Stimulated activated CD4-positive, alpha-beta T cell treated with anti-CD3 and anti-CD28 coated beads, Interleukin-4, amount 100 ng/mL, for 1 hour (primary cell): ENCODE data around the gene CSPG5.

Experiments used
- DNase-seq: peaks from one replicate; pipeline ENCODE4 v3.0.0-alpha.2; 2020

The CSPG5 gene, protein sequence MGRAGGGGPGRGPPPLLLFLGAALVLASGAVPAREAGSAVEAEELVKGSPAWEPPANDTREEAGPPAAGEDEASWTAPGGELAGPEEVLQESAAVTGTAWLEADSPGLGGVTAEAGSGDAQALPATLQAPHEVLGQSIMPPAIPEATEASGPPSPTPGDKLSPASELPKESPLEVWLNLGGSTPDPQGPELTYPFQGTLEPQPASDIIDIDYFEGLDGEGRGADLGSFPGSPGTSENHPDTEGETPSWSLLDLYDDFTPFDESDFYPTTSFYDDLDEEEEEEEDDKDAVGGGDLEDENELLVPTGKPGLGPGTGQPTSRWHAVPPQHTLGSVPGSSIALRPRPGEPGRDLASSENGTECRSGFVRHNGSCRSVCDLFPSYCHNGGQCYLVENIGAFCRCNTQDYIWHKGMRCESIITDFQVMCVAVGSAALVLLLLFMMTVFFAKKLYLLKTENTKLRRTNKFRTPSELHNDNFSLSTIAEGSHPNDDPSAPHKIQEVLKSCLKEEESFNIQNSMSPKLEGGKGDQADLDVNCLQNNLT

DNA sequence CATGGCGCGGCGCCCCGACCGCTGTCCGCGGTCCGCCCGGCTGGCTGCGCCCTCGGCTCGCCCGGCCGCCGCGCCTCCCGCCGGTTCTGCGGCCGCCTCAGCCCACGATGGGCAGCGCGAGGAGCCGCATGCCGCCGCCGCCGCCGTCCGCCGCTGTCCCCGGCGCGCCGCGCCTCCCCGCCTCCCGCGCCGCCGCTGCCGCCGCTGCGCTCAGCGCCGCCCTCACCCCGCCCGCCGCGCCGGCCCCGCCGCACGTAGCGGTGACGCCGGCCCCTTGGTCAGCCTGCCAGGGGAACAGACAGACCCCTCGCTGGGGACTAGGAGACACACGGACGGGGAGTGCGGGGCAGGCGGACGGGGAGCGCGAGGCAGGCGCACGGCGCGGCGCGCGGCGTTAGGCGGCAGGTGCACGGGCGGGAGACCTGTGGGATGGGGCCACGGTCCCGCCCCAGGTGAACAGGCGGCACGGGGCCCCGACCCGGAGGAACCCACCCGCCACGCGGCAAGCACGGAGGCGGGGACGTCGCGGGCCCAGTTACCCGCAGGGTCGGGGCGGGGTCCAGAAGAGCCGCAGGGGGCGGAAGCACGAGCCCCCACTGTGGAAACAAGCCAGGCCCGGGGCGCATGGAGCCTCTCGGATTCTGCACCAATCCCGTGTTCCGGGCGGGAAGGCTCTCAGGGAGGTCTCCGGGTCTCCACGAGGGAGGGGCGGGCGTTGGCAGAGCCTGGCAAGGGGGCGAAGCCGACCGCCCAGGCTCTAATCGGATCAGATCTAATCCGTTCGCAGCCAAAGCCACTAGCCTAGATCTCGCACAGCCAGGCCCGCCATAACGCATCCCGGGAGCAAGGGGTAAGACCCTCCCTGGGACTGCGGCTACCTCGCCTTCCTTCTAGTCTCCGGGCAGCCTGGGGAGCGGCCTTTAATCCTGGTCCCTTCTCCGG lies at the start of gene CSPG5:
TSS of gene CSPG5 (minus strand) at position 175 of the 942 bp plus-strand sequence. CDS start at position 3, 172 bp downstream.
- DNase-seq: peak; percentile 29

GRCh38 chr3:47628426-47628825 lies 49.8 kb upstream of the CSPG5 start:
- no peak for DNase-seq

- DNase-seq: no peak
These were observed 44.2 kb upstream of the CSPG5 start for GRCh38 chr3:47622671-47623461.

DNA sequence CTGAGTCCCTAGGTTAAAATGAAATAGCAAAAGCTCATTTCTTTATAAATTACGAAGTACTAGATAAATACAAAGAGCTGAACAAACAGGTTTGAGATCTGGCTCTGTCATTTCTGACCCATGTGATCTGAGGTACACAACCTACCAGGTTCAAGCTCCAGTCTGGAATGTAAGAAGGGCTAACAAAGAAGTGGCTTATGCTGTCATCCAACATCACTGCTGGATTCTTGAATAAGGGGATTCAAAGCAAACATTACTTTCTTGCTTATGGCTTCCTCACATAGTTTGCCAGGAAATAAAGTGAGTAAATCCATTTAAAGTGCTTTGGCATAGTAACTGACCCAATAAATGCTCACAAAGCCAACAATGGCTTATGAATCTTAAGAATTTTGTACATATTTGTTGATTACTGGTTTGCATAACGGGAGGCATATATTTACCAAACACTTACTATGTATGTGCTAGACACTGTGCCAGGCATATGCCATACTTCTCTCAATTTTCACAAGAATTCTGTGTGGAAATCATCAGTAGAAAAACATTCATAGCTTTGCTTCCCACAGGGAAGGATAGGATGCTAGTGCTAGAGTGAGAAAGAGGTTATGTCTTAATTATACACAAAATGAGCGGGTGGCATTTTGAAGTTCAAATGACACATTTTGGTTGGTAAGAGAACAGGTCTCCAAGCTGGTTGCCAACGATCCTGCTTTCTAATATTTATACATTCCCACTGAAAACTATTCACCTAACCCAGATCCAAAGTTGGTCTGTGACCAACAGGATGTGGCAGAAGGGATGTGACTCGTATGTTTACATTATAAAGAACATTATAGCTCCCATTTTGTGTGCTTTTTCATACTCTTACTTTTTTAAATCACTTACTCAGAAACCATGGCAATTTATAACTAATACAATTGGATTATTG lies 38.7 kb upstream of the CSPG5 start:
- DNase-seq: no peak

DNA sequence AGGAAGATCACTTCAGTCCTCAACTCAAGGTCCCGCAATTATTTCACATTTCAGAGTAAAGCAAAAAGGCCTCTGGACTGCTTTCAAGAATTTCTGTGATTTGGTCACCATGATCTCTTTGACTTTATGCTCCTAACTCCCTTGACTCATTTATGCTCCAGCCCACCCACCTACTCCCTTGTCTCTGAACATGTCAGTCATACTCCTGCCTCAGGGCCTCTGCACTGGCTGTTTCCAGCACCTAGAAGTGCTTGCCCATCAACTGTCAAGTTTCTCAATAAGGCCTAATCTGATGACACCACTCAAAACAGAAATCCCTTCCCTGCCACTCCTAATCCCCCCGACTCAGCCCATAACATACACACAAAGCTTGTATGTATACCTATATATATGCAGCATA lies 36.1 kb upstream of the CSPG5 start:
- DNase-seq: no peak

GRCh38 chr3:47613722-47614121 lies 35.1 kb upstream of the CSPG5 start:
- DNase-seq: no peak

DNA sequence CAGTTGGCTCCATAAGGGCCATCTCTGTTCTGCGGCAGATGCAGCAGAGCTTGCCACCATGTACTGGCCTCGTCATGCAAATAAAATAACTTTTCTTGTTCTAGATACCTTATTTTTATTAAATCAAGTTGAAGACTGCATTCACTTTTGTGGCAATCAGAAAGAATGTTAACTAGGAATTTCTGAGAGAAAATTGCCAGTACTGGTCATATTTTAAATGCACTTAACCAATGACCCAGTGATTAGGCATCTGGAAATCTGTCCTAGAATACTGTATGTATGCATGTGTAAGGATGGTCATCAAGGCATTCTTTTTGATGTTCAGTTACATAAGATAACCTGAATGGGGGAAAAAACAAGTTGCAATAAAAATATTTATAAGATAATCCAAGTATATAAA lies 34.2 kb upstream of the CSPG5 start:
- no peak for DNase-seq

- no peak for DNase-seq
These were observed 33.5 kb upstream of the CSPG5 start for GRCh38 chr3:47612178-47612577.

GRCh38 chr3:47611576-47611975 lies 32.9 kb upstream of the CSPG5 start:
- no peak for DNase-seq

DNA sequence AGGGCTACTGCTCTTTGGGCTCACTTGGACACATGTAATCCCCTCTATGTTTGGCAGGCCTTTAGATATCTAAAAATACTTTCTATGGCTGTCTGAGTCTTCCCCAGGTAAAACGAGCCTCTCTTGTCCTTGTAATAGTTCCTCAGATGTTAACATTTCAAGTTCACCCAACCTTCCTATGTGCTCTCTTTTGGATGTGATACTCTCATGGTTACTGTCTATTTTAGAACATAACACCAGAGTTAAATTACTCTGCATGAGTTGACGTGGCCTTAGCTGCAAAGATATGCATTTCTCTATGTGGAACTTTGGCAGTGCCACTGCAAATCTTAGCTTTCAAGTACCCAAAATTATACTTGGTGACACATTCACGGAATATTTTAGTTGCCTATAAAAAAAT lies 31.9 kb upstream of the CSPG5 start:
- DNase-seq: no peak

DNA sequence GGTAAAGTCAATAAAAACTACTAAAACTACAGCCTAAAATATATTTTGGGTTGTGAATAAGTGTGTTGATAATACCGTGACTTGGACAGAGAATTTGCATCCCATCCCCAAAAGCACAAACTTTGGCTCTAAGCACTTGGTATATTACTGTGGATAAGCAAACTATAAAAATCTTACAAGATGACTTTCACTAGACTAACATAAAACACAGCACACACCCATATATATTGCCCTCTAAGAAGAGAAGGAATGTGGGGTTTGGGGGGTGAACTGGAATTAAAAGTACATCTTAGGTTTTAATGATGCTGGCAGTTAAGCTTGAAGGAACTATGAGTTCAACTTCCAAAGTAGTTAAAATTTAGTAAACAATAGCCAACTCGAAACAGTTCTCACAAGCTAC lies 28.7 kb upstream of the CSPG5 start:
- DNase-seq: no peak

GRCh38 chr3:47606165-47606564 lies 27.5 kb upstream of the CSPG5 start:
- no peak for DNase-seq

GRCh38 chr3:47605652-47606051 lies 27.0 kb upstream of the CSPG5 start:
- DNase-seq: no peak

GRCh38 chr3:47604145-47604544 lies 25.5 kb upstream of the CSPG5 start:
- DNase-seq: no peak

DNA sequence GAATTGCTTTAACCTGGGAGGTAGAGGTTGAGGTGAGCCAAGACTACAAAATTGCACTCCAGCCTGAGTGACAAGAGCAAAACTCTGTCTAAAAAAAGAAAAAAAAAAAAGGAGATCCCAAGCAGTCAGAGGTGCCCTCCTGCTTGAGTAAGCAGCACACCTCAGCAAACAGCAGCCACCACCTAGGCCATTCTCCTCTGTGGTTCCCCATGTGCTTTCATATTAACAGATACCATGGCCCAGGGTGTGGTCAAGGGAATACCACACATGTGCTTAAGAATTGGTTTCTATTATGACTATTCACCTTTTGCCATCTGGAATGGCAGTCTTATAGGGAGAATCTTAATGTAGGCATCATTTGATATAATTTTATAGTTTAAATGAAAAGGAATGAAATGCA lies 24.7 kb upstream of the CSPG5 start:
- no peak for DNase-seq

DNA sequence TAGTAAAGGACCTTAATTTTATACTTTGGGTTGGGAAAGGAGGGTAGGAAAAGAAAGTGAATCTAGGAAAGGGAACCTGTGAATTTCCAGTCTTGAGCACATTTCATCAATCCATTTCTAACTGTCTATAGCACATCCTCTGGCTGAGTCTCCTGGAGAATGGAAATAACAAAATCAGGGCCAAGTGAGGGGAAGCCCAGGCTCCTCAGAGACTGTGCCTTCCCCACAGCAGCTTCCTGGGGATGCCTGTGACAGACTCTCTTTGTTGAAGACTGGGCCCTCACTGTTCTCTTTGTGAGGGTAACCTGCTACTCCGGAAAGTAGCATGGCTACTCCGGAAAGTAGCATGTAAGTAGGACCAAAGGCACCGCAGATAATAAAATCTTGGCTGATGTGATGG lies 22.6 kb upstream of the CSPG5 start:
- DNase-seq: no peak

GRCh38 chr3:47594792-47595191 lies 16.1 kb upstream of the CSPG5 start:
- DNase-seq: no peak

- DNase-seq: no peak
These were observed 13.6 kb upstream of the CSPG5 start for GRCh38 chr3:47592066-47592795.

DNA sequence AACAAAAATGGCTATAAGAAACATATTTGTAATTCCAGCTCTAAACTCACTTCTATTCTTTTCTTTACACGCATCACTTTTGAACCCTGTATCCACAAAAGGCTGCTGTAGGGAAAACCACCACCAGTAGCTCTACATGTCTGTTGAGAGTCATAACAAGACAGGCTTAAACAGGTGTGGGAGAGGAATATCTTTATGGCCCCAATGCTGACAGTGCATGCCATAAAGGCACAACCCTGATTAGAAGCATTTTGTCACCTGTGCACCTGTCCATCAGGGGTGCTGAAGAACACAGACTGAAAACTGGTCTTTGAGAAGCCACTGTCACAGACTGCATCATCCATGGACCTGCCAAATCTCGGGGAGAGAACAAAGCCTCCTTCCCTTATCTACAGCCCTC lies 11.6 kb upstream of the CSPG5 start:
- no peak for DNase-seq

GRCh38 chr3:47588587-47588986 lies 9.9 kb upstream of the CSPG5 start:
- DNase-seq: no peak

DNA sequence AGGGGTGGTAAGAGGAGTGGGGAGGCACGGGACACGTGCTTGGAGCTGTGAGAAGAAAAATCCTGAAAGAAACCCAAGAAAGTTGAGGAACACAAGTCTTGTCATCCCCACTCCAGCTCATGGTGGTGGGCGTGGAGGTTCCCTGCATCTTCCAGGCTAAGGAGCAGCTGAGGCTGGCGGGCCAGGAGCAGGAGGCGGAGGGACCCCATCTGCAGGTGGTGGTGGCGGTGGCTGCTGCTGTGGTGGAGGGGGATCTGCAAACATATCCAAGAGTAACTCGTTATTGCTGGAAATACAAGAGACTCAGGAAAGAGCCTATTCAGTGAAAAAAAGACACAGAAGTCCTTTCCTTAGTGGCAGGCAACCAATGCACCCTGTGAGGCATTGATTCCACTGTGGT lies 9.4 kb upstream of the CSPG5 start:
- no peak for DNase-seq
